SK-N-MC (cell line): ENCODE results near the gene NFAT5.
A peak's percentile ranks its signal among the peaks of the same experiment; 100 is the strongest.
"Not testable (repeated sequence)": the region's sequence is repeated elsewhere in the genome, so short reads cannot be mapped to it uniquely, and the experiment has no call there.

Experiments used
- DNase-seq: peaks from one replicate; pipeline ENCODE4 v3.0.0-alpha.2; 2011; ENCODE audit warnings: low read depth, low spot score
- H3K27ac ChIP-seq: fragments of 200-600 bp; sonication (generic); 2 replicates; pipeline ENCODE4 v1.5.1; 2016; ENCODE audit warnings: mixed run types
- H3K36me3 ChIP-seq: fragments of 200-600 bp; sonication (generic); 2 replicates; pipeline ENCODE4 v1.6.1; 2017; ENCODE audit warnings: antibody characterized with exemption, low read length, mixed read lengths; ENCODE audit not compliant: insufficient read depth
- H3K4me3 ChIP-seq: fragments of 200-600 bp; sonication (generic); 2 replicates; pipeline ENCODE4 v1.5.1; 2016
- H3K9ac ChIP-seq: fragments of 200-600 bp; sonication (generic); 2 replicates; pipeline ENCODE4 v1.8.0; 2017; ENCODE audit warnings: mixed run types, mixed read lengths; ENCODE audit not compliant: insufficient read length
- H3K9me3 ChIP-seq: fragments of 200-600 bp; sonication (generic); 2 replicates; pipeline ENCODE4 v1.6.1; 2017; ENCODE audit warnings: low read depth, mild to moderate bottlenecking, antibody characterized with exemption, low read length, moderate library complexity, mixed read lengths
- EZH2 ChIP-seq: fragments of 200-600 bp; sonication (generic); IDR thresholded peaks from one replicate; pipeline ENCODE4 v1.6.1; 2017; ENCODE audit warnings: antibody characterized with exemption
- FOXP2 ChIP-seq: optimal IDR thresholded peaks from 2 replicates; pipeline ENCODE3; 2011; ENCODE audit warnings: mild to moderate bottlenecking, moderate library complexity; ENCODE audit not compliant: insufficient read depth; ENCODE audit errors: extremely low read length, control extremely low read depth
- POLR2AphosphoS5 ChIP-seq: IDR thresholded peaks from 2 replicates; pipeline ENCODE4 v1.6.1; 2012; ENCODE audit warnings: mild to moderate bottlenecking, low read depth, low read length, borderline replicate concordance

Gene NFAT5

DNA sequence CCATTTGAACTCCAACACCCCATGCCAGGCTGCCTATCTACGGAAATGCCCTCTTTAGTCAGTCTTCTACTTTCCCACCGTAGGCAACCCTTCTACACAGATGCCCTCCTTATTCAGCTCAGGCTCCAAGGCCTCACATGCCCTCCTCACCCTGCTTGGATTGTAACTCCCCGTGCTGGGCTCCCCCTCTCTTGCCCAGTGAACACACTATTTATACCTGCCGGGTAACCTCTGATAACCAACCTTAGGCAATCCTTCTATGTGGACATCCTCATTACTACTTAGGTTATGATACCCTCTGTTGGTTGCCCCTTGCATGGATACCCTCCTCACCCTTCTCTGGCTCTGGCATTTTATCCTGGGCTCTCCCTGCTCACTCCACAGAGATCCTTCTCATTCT is 50.3 kb downstream of the NFAT5 start:
- TF ChIP-seq POLR2AphosphoS5 (no peak), EZH2 (no peak), FOXP2 (no peak)
- H3K4me3 ChIP-seq = no peak overlapping the region
- H3K9ac ChIP-seq = no peak overlapping the region
- no peak for DNase-seq
- H3K27ac ChIP-seq = no peak overlapping the region
- H3K36me3 ChIP-seq = no peaks in the 10 kb centered on the region
- no peaks in the 10 kb centered on the region for H3K9me3 ChIP-seq

DNA sequence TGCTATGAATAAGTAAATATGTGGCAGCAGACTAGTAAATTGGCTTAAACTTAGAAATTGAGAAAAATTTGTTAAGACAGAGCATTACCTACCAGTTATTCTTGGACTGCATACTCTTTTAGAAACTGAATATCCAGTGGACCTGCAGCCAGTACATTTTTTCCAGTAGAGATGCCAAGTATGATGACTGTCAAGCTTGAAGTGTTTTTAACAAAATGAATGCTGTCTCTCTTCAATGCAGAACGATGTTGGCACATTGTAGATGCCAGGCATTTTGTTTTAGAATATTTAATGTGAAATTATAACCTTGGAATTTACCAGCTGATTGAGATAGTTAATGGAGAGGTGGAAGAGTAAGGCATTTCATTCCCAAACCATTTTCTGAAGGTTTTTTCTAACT is 52.5 kb downstream of the NFAT5 start:
- H3K36me3 ChIP-seq = no peaks in the 10 kb centered on the region
- H3K9ac ChIP-seq = no peak overlapping the region
- H3K9me3 ChIP-seq = no peaks in the 10 kb centered on the region
- no peak overlapping the region for H3K27ac ChIP-seq
- no peak for DNase-seq
- H3K4me3 ChIP-seq = no peak overlapping the region
- TF ChIP-seq POLR2AphosphoS5 (no peak), EZH2 (no peak), FOXP2 (no peak)

DNA sequence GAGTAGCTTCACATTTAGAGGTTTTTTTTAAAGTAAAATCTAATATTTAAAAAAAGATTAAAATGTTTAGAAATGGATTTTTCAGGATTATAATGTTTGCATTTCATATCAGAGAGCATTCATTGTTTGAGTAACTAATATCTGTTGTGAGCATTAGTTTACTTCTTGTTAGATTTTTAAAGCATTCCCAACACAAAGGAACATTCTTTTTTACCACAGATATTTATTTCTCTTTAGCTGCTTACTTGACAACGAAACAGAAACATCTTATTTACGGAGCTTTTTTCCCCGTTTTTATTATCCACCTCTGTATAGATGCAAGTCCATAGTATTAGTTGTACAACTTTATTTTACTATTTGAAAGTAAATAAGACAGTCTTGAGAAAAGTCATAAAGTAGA is 53.0 kb downstream of the NFAT5 start:
- no peak for DNase-seq
- Histone ChIP-seq H3K27ac (no peak overlapping the region), H3K9ac (no peak overlapping the region), H3K36me3 (no peaks in the 10 kb centered on the region), H3K9me3 (no peaks in the 10 kb centered on the region), H3K4me3 (no peak overlapping the region)
- no peak for TF ChIP-seq POLR2AphosphoS5
- TF ChIP-seq EZH2 = no peak
- no peak for TF ChIP-seq FOXP2

DNA sequence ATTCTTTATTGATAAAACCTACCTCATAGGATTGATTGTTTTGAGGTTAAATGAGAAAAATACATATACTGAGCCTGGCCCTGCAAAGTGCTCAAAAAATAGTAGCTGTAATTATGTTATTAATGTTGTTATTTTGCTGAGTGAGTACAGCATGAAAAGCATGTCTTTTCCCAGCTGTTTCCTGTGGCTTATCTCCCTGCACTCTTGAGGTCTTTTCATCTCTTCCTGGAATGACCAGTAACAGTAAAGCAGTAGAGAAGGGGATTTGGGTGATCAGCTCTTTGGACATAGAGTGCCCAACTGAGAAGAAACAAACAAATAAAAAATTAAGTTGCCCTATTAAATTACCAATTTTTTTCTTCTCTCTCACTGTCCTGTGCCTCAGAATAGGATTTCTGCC is 53.7 kb downstream of the NFAT5 start:
- no peak for DNase-seq
- no peak overlapping the region for H3K27ac ChIP-seq
- no peaks in the 10 kb centered on the region for H3K36me3 ChIP-seq
- no peak overlapping the region for H3K4me3 ChIP-seq
- no peaks in the 10 kb centered on the region for H3K9me3 ChIP-seq
- no peak for TF ChIP-seq FOXP2
- TF ChIP-seq POLR2AphosphoS5 = no peak
- no peak for TF ChIP-seq EZH2
- no peak overlapping the region for H3K9ac ChIP-seq

DNA sequence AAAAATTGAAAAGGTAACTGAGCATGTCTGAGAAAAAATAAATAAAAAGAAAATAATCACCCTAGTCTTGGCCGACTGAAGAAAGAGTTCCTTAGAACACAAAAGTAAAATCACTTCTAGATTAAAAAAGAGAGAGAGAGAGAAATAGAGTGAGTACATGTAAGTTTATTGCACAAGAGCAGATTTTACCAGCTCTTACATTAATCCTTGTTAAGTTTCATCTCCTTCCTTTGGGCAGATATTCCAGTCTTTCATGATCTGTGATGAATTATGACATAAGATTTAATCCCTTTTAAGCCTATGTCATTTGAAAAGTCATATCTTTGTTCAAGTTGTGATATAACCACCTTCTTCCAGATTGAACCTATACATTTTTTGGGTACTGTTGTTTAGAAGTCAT is 54.8 kb downstream of the NFAT5 start:
- Histone ChIP-seq H3K9ac (no peak overlapping the region), H3K36me3 (no peaks in the 10 kb centered on the region), H3K9me3 (no peaks in the 10 kb centered on the region), H3K27ac (peak overlapping the region; percentile 67; the same call in 1 of the 2 replicates), H3K4me3 (no peak overlapping the region)
- DNase-seq = peak; percentile 14
- TF ChIP-seq FOXP2 (no peak), POLR2AphosphoS5 (no peak), EZH2 (no peak)

DNA sequence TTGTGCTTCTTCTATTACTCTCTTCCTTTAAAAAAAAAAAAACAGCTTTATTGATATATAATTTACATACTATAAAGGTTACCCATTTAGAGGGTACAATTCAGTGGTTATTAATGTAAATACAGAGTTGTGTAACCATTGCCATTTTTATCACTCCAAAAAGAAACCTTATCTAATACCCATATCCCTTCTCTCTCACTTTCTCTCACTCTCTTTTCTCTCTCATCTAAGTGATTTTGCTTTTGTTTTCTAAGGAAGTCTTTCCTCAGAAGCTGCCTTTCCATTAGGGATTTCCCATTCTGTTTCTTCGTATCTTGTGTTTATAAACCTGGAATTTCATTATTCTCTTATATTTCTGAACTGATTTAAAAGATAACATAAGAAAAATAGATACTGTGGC is 55.5 kb downstream of the NFAT5 start:
- DNase-seq = no peak
- H3K9ac ChIP-seq = no peak overlapping the region
- H3K27ac ChIP-seq = no peak overlapping the region; the same call in 1 of the 2 replicates
- no peak for TF ChIP-seq POLR2AphosphoS5
- no peak for TF ChIP-seq FOXP2
- TF ChIP-seq EZH2 = no peak
- H3K9me3 ChIP-seq = no peaks in the 10 kb centered on the region
- H3K36me3 ChIP-seq = no peaks in the 10 kb centered on the region
- H3K4me3 ChIP-seq = no peak overlapping the region

DNA sequence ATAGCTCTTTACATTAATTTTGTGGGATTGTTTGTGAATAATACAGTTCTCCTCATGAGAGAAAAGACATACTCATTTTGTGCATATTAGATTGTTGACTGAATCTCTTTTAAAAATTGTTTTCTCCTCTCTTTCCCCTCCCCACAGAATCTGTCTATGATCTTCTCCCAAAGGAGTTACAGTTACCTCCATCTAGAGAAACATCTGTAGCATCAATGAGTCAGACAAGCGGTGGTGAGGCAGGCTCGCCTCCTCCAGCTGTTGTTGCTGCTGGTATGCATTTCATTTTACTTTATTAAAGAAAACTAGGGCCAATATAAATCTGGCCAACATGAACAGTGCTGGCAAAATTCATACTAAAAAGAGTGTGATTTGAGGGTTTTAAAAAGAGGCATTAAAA is 60.5 kb downstream of the NFAT5 start:
- H3K27ac ChIP-seq = no peak overlapping the region
- H3K9me3 ChIP-seq = no peaks in the 10 kb centered on the region
- H3K36me3 ChIP-seq = no peaks in the 10 kb centered on the region
- no peak for TF ChIP-seq EZH2
- no peak for TF ChIP-seq POLR2AphosphoS5
- TF ChIP-seq FOXP2 = no peak
- no peak overlapping the region for H3K4me3 ChIP-seq
- DNase-seq = no peak
- no peak overlapping the region for H3K9ac ChIP-seq

DNA sequence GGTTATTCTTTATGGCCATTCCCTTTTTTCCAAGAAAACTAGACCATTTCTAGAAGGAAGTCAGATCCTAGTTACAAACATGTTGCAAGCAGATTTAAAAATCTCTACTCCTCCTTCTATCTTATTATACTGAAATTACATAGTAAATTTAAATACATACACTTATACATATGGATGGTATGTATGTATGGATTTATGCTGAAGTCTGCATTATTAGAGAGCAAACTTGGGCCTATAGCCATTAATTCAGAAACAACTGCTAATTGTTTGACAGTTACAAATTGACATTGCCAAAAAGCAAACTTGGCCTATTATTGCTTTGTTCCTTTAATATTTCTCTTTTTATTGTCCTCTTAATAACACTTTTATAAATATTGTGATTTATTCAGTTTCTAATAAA is 67.1 kb downstream of the NFAT5 start:
- Histone ChIP-seq H3K27ac (peak overlapping the region; percentile 46; the same call in 1 of the 2 replicates), H3K9me3 (no peaks in the 10 kb centered on the region), H3K4me3 (no peak overlapping the region), H3K9ac (no peak overlapping the region), H3K36me3 (peaks cover 24% of the 10 kb centered on the region)
- TF ChIP-seq EZH2 (no peak), FOXP2 (no peak), POLR2AphosphoS5 (no peak)
- no peak for DNase-seq

DNA sequence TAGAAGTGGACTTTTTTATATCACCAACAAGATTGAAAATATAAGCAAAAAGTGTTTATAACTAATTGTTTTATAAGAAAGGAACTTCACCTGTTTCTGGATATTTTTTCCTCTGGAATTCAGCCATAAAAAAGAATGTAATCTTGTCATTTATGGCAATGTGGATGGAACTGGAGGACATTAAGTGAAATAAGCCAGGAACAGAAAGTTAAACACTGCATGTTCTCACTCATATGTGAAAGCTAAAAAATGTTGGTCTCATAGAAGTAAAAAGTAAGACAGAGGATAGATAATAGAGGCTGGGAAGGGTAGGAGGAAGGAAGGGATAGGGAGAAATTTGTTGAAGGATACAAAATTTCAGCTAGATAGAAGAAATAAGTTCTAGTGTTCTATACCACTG is 67.6 kb downstream of the NFAT5 start:
- TF ChIP-seq EZH2 (no peak), FOXP2 (no peak), POLR2AphosphoS5 (no peak)
- no peak for DNase-seq
- Histone ChIP-seq H3K36me3 (peaks cover 24% of the 10 kb centered on the region), H3K4me3 (no peak overlapping the region), H3K9ac (no peak overlapping the region), H3K27ac (peak overlapping the region; percentile 46; the same call in 1 of the 2 replicates), H3K9me3 (no peaks in the 10 kb centered on the region)

DNA sequence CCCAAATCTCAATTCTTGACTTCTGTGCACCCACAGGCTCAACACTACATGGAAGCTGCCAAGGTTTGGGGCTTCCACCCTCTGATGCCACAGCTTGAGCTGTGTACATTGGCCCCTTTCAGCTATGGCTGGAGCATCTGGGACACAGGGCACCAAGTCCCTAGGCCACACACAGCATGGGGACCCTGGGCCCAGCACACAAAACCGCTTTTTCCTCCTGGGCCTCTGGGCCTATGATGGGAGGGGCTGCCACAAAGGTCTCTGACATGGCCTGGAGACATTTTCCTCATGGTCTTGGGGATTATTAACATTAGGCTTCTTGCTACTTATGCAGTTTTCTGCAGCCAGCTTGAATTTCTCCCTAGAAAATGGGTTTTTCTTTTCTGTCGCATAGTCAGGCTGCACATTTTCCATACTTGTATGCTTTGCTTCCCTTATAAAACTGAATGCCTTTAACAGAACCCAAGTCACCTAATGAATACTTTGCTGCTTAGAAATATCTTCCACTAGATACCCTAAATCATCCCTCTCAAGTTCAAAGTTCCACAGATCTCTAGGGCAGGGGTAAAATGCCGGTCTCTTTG is 70.9 kb downstream of the NFAT5 start:
- H3K4me3 ChIP-seq, H3K27ac ChIP-seq, DNase-seq, H3K9ac ChIP-seq, H3K9me3 ChIP-seq: not testable (repeated sequence)
- peaks cover 24% of the 10 kb centered on the region for H3K36me3 ChIP-seq

DNA sequence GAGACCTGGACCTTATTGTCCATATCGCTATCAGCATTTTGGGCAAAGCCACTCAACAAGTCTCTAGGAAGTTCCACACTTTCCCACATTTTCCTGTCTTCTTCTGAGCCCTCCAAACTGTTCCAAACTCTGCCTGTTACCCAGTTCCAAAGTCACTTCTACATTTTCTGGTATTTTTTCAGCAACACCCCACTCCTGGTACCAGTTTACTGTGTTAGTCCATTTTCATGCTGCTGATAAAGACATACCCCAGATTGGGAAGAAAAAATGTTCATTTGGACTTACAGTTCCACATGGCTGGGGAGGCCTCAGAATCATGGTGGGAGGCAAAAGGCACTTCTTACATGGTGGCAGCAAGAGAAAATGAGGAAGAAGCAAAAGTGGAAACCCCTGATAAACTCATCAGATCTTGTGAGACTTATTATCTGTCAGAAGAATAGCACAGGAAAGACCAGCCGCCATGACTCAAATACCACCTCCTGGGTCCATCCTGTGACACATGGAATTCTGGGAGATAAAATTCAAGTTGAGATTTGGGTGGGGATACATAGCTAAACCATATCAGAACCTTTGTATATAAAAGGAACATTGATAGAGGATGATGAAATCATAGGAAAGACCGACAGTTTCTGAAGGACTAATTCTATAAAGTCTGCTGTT is 71.6 kb downstream of the NFAT5 start:
- H3K27ac ChIP-seq, H3K9me3 ChIP-seq: not testable (repeated sequence)

DNA sequence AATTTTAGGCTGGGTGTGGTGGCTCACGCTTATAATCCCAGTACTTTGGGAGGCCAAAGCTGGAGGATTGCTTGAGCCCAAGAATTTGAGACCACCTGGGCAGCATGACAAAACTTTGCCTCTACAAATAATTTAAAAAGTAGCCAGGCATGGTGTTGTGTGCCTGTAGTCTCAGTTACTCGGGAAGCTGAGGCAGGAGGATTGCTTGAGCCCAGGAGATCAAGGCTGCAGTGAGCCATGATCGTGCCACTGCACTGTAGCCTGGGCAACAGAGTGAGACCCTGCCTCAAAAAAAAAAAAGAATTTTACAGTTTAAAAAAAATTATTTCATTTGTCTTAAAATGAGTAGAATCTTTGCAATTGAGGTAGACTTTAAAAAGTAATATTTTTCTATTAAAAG is 78.2 kb downstream of the NFAT5 start:
- not testable (repeated sequence) for H3K9ac ChIP-seq, H3K9me3 ChIP-seq, H3K27ac ChIP-seq, H3K36me3 ChIP-seq, DNase-seq, H3K4me3 ChIP-seq

More for the DNA sequence above, 71.6 kb downstream of the NFAT5 start:
- not testable (repeated sequence) for H3K9ac ChIP-seq, DNase-seq, H3K4me3 ChIP-seq
- peaks cover 24% of the 10 kb centered on the region for H3K36me3 ChIP-seq
